Transverse colon (tissue), 4 donors: ENCODE measurements around the gene KCNJ6.

Source experiments
- CTCF ChIP-seq, 5 experiments: fragments of 200-600 bp in 3 of 5; fragments of 450-650 bp in 2 of 5; sonication (generic) in 3 of 5; IDR thresholded peaks; 1 replicate in 2 of 5; 2 replicates in 3 of 5; pipeline ENCODE4 v1.5.1; 2016 to 2017; ENCODE audit warnings: antibody characterized with exemption in 5 of 5, inconsistent platforms in 3 of 5, mild to moderate bottlenecking in 2 of 5, moderate library complexity in 1 of 5
- EP300 ChIP-seq: sonication (generic); formaldehyde crosslinking; IDR thresholded peaks from one replicate; pipeline ENCODE4 v1.6.1; 2017; ENCODE audit warnings: antibody characterized with exemption, low read depth
- POLR2A ChIP-seq: fragments of 450-650 bp; IDR thresholded peaks from one replicate; pipeline ENCODE4 v1.6.1; 2016; ENCODE audit warnings: antibody characterized with exemption, mild to moderate bottlenecking, moderate library complexity
- POLR2AphosphoS5 ChIP-seq, 3 donors: sonication (generic); formaldehyde crosslinking; IDR thresholded peaks; one replicate each; pipeline ENCODE4 v1.6.1; 2016; ENCODE audit warnings: antibody characterized with exemption in 3 of 3

GRCh38 chr21:37645848-37646247 is 270.4 kb downstream of the KCNJ6 start:
- TF ChIP-seq CTCF (IDR thresholded peaks at IDR 0.05) = no peak
- no peak for TF ChIP-seq POLR2A
- TF ChIP-seq POLR2AphosphoS5 (IDR thresholded peaks at IDR 0.05) = no peak
- TF ChIP-seq EP300 = no peak
